ENCODE data around the gene SLC38A6. TPM values are rescaled to one million over a fixed set of nuclear protein-coding genes. Genes with fewer than 3 reads are reported as not detected.

SLC38A6 gene
- polyA plus RNA-seq, 1 donor = 35.5 TPM

DNA sequence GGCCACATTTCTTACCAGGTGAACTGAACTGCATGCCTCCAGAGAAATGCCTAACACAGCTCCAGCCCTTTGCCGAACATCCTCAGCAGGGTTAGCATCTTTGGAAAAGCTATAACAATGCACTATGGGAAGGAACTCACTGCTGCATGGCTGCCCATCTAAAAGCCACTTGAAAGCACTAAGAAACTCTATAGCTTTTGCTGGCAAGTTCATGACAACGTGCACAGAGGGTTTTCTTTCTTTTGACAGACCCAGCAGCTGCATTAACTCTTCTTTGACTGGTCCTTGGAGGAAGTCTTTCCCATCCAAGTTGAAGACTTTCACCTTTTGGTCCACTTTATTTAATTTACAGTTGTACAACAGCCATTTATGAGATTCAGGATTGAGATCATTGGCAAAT lies 5.5 kb upstream of the SLC38A6 start:
- no peak for DNase-seq

DNA sequence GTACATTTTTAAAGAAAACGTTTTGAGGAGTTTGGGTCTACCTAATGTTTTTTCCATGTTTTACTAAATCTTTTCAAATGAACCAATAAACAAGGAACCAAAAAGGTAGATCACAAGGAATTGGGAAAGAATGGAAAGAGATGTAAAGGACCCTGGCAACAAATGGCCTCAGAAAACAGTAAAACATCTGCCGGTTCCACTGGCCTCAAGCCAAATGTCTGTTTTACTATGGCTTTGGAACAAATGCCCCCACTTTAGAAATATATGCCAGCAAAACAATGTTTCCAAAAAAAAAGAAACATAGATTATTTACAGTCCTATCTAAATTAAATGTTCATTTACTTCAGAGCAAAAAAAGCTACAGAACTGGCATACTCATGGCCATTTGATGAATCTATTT lies 3.2 kb upstream of the SLC38A6 start:
- DNase-seq = no peak

DNA sequence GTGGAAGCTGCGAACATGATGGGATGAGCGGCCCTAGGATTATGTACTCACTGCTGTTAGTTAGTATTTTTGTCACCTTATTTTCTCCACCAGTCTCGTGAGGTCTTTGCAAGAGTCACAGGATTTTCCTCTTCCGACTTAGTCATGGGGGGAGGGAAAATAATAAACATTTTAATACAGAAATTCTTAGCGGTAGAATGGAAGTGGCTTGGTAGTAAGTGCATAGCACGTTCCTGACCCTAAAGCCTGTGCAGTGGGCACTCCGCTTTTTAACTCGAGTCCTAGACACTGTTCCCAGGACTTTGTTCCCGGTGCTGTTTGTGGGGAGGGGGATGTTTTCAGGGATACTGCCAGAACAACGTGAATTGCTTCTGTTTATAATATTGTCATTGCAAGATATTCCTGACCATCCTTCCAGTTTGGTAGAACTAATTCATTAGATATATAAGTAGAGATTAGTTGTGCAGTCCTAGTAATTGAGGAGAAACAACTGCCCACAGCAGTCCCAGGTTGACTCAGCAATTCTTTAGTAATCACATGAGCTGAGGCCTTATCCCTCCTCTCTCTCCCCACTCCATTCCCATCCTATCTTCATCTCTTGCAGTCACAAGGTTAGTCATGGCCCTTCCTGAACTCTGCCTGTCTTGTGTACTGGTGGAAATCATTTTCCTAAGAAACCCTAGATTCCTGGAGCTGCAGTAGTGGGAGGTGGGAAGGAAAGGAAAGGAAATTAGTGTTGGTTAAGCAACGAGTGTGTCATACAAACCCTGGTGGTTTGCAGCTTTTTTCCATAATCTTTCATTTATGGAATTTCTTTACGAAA lies 799 bp downstream of the SLC38A6 start:
- no peak for DNase-seq

DNA sequence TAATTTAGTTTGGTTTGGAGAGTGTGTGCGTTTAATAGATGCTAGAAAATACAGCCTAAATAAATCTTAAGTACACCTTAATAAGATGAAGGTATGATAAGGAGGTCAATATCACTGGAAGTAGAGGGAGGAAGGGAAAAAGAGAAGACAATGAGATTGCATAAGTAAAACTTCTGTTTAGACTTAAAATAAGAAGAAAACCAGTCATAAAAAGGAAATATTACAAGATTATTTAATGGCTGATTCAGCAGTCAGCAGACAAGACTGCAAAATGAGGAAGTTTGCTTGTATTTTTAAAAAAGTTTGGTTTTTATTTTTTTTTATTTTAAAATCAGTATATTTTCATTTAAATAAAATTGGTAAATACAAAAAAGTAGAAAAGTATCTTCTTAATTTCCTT lies 3.2 kb downstream of the SLC38A6 start:
- no peak for DNase-seq

DNA sequence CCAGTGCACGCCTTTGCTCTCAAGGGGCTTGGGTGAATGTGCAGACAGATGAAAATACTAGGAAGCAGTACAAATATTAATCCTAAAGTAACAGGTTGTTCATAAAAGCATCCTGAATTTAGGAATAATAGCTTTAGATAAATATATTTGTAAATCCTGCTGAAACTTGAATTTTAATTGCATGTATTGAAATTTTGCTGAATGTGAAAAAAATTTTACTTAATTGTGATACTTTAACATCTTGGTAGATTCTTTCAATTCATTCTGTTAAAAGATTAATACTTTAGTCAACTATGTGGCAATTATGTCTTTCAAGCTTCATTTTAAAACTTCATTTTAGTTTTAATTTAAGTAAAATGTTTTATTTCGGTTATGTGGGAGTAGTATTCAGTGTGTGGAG lies 5.5 kb downstream of the SLC38A6 start:
- no peak for DNase-seq

DNA sequence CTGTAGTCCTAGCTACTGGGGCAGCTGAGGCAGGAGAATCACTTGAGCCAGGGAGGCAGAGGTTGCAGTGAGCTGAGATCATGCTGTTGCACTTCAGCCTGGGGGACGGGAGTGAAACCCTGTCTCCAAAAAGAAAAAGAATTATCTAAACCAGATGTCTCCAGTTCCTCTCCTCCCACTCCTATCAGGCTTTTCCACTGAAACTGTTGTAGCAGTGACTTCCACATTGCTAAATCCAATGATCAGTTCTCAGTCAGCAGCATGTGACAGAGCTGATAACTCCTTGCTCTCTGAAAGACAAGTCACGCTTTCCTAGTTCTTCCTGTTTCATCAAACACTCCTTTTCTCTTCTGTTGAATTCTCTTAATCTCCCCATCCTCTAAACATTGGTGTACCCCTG lies 8.6 kb downstream of the SLC38A6 start:
- DNase-seq = no peak

DNA sequence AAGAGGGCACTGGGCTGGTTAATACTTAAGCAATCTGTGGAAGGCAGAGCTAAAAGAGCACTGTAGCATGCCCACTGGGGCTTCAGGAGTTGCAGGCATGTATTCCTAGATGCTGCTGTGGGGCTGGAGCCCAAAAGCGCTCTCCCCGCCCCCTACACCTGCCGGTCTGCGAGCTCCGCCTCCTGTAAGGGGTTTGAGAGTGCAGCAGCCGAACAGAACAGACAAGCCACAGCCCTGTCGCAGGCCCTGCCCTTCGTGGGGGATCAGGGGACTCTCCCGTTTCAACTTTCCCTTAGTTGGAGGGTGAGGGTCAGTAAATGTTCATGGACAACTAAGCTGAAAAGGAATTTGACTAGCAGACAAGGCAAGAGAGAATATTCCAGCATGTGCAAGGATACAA lies 17.6 kb downstream of the SLC38A6 start:
- DNase-seq = no peak

DNA sequence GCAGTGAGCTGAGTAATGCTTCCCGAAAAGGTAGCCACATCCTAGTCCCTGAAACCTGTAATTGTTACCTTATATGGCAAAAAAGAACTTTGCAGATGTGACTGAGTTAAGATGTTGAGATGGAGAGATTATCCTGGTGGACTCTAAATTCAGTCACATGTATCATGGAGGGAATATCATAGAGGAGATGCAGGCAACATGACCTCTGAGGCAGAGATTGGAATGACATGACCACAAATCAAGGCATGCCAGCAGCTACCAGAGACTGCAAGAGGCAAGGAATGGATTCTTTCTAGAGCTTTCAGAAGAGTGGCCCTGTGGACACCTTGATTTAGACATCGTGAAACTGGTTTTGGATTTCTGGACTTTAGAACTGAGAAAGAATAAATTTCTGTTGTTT lies 18.5 kb downstream of the SLC38A6 start:
- no peak for DNase-seq

DNA sequence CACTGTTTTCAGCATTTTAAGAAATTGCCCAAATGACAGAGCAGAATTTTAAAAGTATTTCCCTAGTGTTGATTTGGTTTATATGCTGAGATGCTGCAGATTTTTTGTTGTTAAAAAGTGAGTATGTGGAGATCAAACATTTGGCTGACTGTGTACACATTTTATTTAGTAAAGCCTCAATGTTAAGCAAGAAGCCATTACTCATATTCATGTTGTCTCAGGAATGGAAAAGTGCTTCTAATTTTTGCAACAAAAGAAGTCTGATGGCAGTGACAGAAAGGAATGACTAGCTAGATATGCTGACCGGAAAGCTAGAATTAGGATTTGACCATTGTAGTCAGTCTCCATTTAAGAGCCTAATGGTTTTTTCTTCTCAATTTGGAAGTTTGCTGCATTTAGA lies 22.5 kb downstream of the SLC38A6 start:
- no peak for DNase-seq

DNA sequence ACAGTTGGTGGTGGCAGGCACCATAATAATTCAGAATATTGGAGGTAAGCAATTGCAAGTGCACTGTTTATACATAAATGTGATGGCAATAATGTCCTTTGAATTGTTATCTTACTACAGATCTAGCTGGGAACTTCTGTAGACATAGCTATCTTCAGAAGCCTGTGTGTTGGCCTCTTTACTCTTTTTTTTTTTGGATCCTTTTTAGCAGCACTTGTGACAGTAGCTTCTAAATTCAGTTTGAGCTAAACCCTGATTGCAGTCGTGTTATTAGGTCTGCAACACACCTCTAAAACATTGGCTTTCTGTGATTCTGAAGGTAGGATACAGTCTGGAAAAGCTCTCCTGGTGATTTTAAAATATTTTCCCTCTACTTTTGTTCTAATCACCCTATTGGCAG lies 38.5 kb downstream of the SLC38A6 start:
- DNase-seq = no peak

DNA sequence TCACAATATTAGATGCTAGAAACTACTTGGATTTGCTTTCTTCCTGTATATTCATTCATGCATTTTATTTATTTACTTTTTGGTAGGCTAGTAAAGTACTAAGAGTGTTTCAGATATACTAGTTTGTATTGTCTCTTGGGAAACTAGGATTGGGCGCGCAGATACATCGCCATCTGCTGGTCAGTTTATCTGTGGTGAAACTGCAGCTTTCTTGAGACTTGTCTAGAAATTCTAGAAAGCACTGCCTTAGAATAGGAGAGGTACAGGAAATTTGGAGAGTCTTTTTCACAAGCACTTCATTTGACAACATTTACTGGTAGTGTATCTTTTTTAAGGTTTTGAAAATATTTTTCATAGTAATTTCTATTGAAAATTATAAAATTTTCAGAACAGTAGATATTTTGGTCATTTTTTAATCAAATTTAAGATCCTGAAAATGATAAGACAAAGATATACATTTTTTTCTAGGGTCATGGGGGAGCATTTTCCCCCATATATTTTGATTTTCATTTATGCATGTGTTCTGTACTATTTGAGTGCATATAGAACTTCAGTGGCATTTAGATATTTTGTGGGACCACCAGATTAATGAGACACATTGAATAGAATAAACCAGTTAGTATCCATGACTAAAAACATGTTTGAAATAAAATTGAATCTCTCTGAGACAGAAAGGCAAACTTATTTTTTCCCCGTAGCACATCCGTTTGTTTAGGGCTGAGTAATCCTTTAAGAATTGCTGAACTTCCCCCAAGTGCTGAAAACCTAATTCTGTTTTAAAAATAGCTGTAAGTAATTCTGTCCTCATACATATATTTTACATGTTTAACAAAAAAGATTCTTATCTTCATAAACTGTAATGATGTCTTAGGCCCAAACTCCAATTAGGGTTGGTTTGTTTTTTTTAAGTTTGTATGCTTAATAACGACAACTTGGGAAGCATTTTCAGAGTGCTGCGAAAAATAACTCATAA lies 44.5 kb downstream of the SLC38A6 start:
- peak; percentile 69 for DNase-seq

DNA sequence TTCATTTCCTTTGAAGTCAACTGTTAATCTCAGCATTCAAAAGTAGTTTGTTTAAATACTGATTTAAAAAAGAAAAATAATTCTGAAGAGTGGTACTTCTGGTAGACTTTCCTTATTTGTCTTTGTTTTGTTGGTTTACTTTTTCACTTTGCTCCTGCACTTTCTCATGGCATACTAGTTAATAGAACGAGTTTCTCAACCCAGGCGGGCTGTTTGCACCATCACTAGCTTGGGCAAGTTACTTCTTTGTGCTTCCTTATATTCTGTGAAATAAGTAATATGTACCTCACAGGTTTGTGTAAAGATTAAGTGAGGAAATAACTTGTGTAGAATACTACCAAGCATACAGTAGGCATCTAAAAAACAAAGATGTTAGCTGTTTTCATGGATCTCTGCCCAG lies 45.5 kb downstream of the SLC38A6 start:
- DNase-seq = no peak

DNA sequence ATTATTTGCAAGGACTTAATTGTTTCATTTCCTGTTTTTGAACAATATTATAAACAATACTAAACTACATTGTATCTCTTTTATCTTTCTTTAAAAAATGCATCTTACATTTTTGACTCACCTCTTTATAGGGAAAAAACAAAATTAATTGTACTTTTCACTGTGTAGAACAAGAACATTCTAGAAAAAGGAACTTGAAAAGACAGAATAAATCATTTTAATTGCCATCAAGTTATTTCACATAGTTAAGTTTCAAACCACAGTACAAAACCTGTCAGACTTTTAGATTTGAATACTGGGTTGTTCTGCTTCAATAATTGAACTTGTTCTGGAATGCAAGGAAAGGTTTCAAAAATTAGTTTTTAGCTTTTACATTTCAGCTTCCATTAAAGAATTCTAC lies 50.0 kb downstream of the SLC38A6 start:
- no peak for DNase-seq

DNA sequence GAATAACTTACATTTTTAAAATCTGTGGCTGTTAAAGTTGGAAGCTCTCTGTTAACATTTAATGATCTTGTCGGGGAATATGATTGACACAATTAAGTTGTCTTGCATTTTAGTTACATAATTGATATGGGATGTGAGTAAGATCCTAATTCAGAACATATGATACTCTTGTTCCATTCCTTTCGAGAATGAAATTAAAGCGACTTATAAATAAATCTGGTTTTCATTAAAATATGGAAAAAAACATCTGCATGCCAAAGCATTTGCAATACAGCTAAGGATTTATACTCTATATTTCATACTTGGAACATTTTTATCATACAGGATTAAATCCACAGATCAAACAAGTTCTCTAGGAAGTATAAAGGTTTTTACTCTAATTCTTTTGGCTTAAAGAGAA lies 52.0 kb downstream of the SLC38A6 start:
- no peak for DNase-seq

DNA sequence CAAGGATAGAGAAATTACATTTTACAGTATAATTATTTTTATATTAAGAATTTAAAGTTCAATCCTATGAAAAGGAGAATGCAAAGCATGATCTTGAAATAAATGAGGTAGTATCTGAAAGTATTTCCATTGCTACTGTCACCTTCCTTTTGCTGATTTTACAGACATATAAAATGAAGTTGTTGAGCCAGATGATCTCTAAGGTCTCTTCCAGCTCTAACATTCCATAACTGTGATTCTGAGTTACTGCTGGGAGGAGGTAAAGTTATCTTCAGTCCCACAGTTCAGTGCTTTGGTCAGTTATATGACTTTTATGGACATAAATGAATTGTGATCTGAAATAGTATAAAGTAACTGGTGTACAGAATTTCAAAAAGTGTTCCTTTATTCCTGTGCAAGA lies 52.8 kb downstream of the SLC38A6 start:
- DNase-seq = no peak

DNA sequence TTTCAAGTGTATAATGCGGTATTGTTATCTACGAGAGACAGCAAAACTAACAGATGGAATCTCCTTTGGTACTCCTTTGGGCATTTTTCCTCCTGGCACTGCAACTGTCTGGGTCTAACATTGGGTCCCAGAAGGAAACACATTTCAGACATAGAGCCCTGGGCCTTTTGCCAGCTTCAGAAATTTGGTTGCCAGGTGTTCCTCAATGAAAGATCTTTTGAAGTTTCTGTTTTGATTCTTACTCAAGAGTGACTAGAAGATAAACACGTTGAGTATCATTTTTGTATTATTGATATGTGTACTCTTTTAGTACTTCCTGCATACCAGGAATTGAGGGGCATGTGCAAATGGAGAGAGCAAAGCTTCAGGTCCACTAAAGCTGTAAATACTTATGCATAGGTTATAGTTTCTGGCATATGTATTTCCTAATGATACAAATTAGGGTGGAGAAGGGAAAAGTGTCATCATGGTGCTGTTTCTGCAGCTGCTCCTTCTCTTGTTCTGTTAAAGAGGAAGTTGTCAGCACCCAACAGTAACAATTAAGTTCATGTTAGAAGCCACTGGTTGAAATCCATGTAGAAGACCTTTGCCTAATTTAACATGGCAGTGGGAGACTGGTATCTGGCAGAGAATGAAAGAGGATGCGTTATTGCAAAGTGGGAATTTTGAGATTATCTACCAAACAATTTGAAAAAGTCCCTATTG lies 53.5 kb downstream of the SLC38A6 start:
- no peak for DNase-seq

DNA sequence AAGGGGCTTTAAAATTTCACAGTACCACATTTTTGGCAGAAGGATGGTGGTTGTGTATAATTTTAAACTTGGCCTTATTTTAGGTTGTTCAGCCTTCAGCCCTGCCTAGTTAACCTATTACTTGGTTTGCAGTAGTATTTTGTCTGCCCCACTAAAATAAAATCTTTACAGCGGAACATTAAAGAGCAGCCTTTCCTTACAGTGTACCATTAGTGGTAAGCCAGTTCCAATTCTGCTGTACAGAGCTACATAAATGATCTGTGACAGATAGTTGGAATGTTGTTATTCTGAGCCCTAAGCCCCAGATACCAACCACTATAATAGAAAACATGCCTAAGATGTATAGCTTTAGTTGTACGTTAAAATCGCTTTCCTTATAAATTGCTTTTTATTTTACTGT lies 56.2 kb downstream of the SLC38A6 start:
- no peak for DNase-seq

DNA sequence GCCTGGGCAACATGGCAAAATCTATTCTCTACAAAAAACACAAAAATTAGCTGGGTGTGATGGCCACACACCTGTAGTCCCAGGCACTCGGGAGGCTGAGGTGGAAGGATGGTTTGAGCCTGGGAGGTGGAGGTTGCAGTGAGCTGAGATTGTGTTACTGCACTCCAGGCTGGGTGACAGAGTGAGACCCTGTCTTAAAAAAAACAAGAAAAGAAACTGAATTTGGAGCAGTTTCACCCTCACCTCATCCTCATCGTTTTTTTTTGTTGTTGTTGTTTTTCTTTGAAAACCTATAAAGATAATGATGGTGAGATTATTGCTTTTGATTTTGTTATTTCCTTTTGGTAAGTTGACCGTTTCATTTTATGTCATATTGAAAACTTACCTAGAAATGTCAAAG lies 60.7 kb downstream of the SLC38A6 start:
- no peak for DNase-seq

DNA sequence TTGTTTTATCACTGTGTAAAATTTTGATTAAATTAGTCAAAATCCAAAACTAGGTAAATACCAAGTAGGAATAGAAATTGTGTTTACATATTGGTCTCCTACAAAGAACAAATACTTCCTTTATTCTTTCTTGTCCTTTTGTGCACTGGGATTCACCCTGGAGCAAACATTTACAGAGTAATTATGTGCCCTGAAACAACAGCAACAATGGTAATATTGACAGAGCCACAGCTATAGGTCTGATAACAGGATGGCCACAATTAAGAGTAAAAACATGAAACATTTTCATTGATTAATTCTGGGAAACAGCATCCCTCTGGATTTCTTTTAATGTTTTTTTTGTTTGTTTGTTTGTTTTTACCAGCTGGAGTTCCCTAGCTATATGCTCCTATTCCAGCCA lies 61.2 kb downstream of the SLC38A6 start:
- DNase-seq = no peak

DNA sequence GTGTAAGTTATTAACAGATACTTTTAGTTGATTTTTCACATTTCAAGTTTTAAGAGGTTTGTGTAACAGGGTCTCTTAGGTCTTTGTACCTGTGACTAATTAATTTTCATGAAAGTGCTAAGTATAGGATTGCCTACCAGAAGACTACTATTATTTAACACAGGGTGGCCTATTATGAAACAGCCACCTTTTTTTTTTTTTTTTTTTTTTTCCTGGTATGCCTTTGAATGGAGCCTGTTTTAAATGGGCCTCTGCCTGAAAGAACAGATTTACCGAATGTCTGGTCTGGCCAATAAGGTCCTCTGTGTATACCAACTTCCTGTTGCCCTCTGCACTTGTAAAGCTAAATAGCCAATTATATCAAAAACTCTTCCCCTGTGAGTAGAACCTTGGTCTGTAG lies 62.5 kb downstream of the SLC38A6 start:
- DNase-seq = no peak

DNA sequence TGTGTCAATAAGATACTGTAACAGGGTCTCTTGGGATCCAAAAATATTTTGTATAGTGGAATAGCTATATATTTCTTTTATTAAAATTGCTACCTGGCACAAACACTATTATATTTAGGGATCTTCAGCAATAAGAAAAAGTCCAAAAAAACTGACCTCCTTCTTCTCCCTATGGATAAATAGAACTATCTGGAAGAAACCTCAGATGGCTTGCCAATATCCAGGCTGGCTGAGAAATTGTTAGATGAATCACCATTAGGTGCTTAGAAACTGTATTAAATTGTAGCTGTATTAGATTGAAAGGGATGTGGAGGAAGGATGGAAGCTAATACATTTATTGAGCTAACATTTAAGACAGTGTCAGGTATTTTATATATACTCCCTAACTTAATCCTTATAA lies 66.0 kb downstream of the SLC38A6 start:
- no peak for DNase-seq

DNA sequence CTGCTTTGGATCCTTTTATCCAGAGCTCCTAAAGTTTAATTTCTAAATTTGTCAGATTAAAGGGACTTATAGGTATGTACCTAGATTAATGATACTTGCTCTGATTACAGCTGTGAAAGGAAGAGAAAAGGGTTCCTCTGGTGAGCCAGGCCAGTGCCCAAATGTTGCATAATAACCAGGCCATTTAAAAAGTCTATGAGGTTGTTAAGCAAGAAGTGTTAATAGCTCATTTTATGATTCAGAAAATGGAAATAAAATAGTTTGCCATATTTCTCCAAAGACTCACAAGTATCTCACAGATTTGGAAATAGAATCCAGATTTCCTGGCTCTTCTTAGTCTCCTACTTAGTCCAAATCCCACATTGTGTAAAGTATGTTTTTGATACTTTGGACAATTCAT lies 67.6 kb downstream of the SLC38A6 start:
- no peak for DNase-seq

DNA sequence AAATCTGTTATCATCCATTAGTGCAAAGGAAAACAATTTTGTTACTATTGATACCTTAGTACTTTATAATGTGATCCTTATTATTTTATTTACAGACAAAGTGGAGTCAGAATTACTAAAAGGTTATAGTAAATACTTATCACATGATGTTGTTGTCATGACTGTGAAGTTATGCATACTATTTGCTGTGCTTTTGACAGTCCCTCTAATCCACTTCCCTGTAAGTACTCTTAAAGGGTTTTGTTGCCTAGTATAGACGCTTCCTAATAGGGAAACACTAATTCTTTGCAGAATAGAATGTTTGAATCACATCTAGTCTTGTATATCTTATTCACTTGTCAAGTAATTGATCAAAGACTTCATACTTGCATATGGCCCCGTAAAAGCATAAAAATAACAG lies 69.4 kb downstream of the SLC38A6 start:
- no peak for DNase-seq
